Stimulated activated naive CD8-positive, alpha-beta T cell treated with anti-CD3 and anti-CD28 coated beads, Interleukin-15, Interleukin-2, amounts not matched to agents 100 U/mL and 50 U/mL, for 24 hours (primary cell): ENCODE results near the gene SMOC2.

Experiments used
- ATAC-seq: fragments of 150-1000 bp; cut with Tn5 transposase; one replicate; pipeline ENCODE4 v1.10.0; 2021
- DNase-seq: peaks from one replicate; pipeline ENCODE4 v3.0.0; 2021

The SMOC2 gene

DNA sequence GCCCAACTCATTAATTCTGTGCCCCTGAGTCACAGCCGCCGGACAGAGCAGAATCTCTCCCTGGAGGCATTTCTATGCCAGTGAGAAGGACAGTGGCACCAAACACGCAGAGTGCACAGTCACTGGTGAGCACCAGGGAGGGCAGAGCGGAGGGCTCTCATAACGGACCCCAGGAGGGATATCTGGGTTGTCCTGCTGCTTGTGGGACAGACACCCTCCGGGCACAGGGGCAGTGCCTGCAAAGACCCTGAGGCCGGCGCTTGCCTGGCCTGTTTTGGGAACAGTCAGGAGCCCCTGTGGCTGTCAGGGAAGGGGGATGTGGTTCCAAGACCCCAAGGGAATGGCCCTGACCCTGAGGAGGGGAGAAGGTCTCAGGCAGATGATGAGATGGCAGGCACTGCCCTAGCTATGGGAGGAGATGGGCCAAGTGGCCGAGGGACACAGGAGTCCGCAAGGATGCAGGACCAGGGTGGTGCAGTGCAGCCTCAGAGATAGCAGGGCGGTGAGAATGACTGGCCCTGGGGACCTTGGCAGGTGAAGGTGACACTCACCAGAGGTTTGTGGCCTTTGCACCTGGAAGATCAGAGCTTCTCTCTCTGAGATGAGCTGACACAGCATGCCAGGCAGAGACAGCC, 270.8 kb downstream of the SMOC2 start:
- DNase-seq (no peak), ATAC-seq (no peak)

DNA sequence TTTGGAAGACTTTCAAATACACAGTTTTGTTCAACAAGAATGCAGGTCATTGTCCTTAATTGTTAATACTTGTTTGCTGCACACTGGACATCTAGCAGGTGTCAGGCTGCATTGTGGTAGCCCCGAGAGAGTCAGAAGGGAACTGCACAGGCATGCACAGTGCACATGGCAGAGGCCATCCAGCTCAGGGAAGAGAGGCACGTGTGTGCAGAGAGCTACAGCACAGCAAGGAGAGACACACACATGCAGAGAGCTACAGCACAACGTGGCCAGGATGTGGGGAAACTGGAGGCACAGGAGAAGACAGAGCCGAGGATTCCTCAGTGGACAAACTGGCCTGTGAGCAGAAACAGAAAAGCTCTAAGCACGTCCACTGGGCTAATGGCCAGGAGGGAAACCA, 272.0 kb downstream of the SMOC2 start:
- no peak for ATAC-seq
- no peak for DNase-seq

DNA sequence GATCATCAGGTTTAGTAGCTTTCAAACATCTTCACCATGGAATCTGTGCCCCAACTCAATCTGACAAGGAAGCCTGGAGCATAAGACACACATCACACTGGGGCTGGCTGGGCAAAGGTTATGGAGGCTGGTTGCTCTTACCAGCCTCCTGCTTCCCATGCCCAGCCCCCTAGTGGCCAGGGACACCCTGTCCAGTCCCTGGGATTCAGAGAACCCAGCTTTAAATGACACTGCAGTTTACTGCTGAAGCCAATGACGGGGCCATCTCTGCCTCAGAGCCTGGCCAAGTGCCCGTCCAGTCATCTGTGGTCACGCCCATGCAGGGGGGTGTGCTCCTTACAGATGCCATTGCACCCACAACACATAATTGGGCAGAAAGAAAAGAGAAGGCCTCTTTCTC, 272.9 kb downstream of the SMOC2 start:
- no peak for DNase-seq
- no peak for ATAC-seq

DNA sequence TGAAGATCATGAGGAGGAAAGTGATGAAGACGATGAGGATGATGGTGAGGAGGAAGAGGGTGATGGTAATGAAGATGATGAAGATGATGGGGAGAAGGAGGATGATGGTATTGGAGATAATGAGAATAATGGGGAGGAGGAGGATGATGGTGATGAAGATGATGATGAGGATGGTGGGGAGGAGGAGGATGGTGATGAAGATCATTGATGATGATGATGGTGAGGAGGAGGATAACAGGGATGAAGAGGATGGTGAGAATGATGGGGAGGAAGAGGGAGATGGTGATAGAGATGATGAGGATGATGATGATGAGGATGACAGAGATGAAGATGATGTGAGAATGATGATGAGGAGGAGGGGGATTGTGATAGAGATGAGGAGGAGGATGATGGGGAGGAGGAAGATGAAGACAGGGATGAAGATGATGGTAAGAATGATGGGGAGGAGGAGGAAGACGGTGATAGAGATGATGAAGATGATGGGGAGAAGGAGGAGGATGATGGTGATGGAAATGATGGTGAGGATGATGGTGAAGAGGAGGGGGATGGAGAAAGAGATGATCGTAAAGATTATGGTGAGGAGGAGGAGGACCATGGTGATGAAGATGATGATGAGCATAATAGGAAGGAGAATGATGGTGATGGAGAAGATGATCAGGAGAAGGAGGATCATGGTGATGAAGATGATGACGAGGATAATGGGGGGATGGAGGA, 273.7 kb downstream of the SMOC2 start:
- DNase-seq (no peak), ATAC-seq (no peak)

DNA sequence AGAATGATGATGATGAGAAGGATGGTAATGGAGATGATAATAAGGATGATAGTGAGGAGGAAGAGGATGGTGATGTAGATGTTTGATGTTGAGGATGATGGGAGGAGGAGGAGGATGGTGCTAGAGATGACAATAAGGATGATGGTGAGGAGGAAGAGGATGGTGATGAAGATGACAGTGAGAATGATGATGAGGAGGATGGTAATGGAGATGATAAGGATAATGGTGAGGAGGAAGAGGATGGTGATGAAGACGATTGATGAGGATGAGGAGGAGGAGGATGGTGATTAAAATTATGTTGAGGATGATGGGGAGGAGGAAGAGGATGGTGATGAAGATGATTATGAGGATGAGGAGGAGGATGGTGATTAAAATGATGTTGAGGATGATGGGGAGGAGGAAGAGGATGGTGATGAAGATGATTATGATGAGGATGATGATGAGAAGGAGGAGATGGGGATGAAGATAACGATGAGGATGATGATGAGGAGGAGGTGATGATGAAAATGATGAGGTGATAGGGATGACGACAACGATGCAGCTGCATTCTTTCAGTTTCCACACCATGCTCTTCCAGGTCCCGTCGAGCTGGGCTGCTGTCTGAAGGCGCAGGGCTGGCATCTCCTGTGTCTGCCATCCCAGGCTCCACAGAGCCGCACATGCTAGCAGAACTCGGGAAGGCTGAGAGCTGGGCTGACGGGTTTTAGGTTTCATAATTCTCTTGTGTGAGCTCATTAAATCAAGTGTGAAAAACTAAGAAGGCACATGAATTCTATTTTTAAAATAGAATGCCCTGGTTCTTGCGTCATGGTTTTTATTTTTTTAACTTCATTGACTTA, 274.9 kb downstream of the SMOC2 start:
- DNase-seq, result no peak
- ATAC-seq, result no peak

DNA sequence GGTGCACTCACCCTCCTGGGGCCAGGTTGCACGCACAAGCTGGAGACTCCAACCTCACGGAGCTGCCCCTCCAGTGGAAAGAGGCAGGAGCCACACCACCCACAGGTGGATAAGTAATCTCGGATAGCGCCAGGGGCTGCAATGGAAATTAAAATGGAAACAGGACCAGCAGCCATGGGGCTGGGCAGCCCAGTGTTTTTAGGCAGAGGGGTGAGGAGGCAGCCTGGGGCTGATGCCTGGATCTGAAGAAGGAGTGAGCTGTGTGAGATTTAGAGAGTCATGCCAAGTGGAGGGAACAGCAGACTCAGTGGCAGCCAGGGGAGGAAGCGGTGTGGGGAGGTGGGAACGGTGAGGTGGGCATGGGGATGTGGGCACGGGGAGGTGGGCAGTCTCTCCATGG, 275.6 kb downstream of the SMOC2 start:
- ATAC-seq, result no peak
- no peak for DNase-seq

DNA sequence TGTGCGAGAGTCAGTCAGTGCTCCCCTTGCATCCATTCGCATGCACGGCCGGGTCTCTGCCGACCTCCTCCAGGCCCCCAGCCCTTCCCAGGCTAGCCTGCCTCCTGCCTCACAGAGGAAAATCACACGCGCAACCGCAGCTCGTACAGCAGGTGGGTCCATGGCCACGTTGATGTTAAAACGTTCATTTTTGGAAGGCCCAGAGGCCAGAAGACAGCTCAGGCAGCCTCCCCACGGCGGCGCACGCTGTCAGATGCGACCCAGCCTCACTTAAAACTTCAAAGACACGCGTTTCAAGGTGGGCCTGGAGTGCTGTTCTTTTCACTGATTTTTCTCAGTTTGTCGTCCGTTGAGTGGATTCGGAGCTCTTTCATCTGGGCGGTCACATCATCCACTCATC, 276.5 kb downstream of the SMOC2 start:
- ATAC-seq, result no peak
- no peak for DNase-seq
